Neural cell (in vitro differentiated cells): ENCODE measurements around the gene MBNL2.

ENCODE experiments used
- CTCF ChIP-seq: fragments of 450-650 bp; IDR thresholded peaks from 2 replicates; pipeline ENCODE4 v1.5.1; 2014; ENCODE audit warnings: antibody characterized with exemption, mild to moderate bottlenecking, moderate library complexity; ENCODE audit not compliant: poor library complexity, severe bottlenecking
- EP300 ChIP-seq: fragments of 450-650 bp; conservative IDR thresholded peaks from 2 replicates; pipeline ENCODE4 v1.6.1; 2014; ENCODE audit warnings: antibody characterized with exemption, mild to moderate bottlenecking, moderate library complexity; ENCODE audit not compliant: poor library complexity, severe bottlenecking
- EZH2 ChIP-seq: fragments of 200-600, 300-800 bp; shearing (Covaris generic), sonication (generic); IDR thresholded peaks from 2 replicates; pipeline ENCODE4 v1.6.1; 2014; ENCODE audit warnings: antibody characterized with exemption, low read length, borderline replicate concordance, mild to moderate bottlenecking; ENCODE audit not compliant: insufficient read depth, poor library complexity, severe bottlenecking
- POLR2AphosphoS5 ChIP-seq: IDR thresholded peaks from 2 replicates; pipeline ENCODE4 v1.6.1; 2012
- RAD21 ChIP-seq: fragments of 450-650 bp; conservative IDR thresholded peaks from 2 replicates; pipeline ENCODE4 v1.6.1; 2014; ENCODE audit warnings: antibody characterized with exemption, mild to moderate bottlenecking, moderate library complexity
- REST ChIP-seq: IDR thresholded peaks from 2 replicates; pipeline ENCODE4 v1.6.1; 2012; ENCODE audit warnings: borderline replicate concordance

- TF ChIP-seq REST (no peak), EP300 (no peak), CTCF (no peak), EZH2 (no peak), POLR2AphosphoS5 (no peak), RAD21 (no peak)
Measured at GRCh38 chr13:97263160-97263559, 41.0 kb downstream of the MBNL2 start.
